Pancreas (tissue), 10 donors: Measurements from ENCODE around the gene NPHP4. TPM values are rescaled to one million over a fixed set of nuclear protein-coding genes. Genes with fewer than 3 reads are reported as not detected.

Experiments
- ATAC-seq, 4 donors: fragments of 200-7000 bp; cut with Tn5 transposase; one replicate each; pipeline versions ENCODE4 v1.8.0 to v1.9.1; 2020; ENCODE audit warnings: mild to moderate bottlenecking in 4 of 4, moderate library complexity in 4 of 4
- DNase-seq, 6 donors: peaks; one replicate each; pipeline ENCODE4 v3.0.0-alpha.2; 2020
- FAIRE-seq: peaks from 2 replicates; lab custom pipeline; 2012; peaks lifted over from hg19 to GRCh38; lab: Jason Lieb, UNC
- H3K27ac ChIP-seq, 4 donors: fragments of 200-600 bp; sonication (generic); 1 replicate in 3 of 4; 2 replicates in 1 of 4; pipeline versions ENCODE4 v1.5.0 to v1.8.0; 2020
- H3K27me3 ChIP-seq, 4 donors: fragments of 200-600 bp; one replicate each; pipeline ENCODE4 v1.8.0; 2021
- H3K36me3 ChIP-seq, 3 donors: fragments of 200-600 bp; sonication (generic) in 1 of 3; one replicate each; pipeline versions ENCODE4 v1.5.0 to v1.8.0; 2020 to 2021
- H3K4me1 ChIP-seq, 3 donors: fragments of 200-600 bp; one replicate each; pipeline ENCODE4 v1.8.0; 2021
- H3K4me3 ChIP-seq, 4 donors: fragments of 200-600 bp; sonication (generic) in 2 of 4; one replicate each; pipeline versions ENCODE4 v1.5.0 to v1.8.0; 2020 to 2021
- H3K9me3 ChIP-seq, 4 donors: fragments of 200-600 bp; one replicate each; pipeline ENCODE4 v1.8.0; 2021
- CTCF ChIP-seq, 4 donors: fragments of 200-600 bp; sonication (generic) in 3 of 4; IDR thresholded peaks; one replicate each; pipeline versions ENCODE4 v1.5.0 to v1.8.0; 2021; ENCODE audit warnings: antibody characterized with exemption in 4 of 4
- WGBS, 2 donors: extraction: QIAGEN DNeasy Blood & Tissue Kit; methylation state at CpG; one replicate each; pipeline ENCODE4 v1.1.7; 2013; 5-methylcytosine and 5-hydroxymethylcytosine counted together
- intact Hi-C, 3 donors: fragments of 100-400 bp; cut with DNase I; formaldehyde crosslinking; loops; one replicate each; pipeline versions ENCODE4 v1.11.1 to v1.14.2; 2022
- polyA plus RNA-seq, 2 donors: library from polyadenylated mRNA; stranded (reverse); fragments of 200-250 nt; gene quantifications; one replicate each; pipeline ENCODE4 v1.2.3, GENCODE V29; 2013
- total RNA-seq, 6 donors: library from RNA; stranded (reverse); fragmentation: NEBNext Ultra II Directional in 4 of 6; extraction: Animal tissue kit (Norgen Biotek cat#: 25700) in 4 of 6; gene quantifications; one replicate each; pipeline versions ENCODE4 v1.2.1 to v1.2.4, GENCODE V29; 2021 to 2023
- donor health status: healthy with polysubstance abuse.
- donor health status: DM: no; HTN: no; CAD: no; lungs with moderate emphysema.
- donor health status: DM: no; HTN: no; CAD: no.
- donor health status: control.
- donor health status: control.
- donor health status: Bipolar disorder and iron deficiency.
- donor health status: DM: yes; HTN: yes; CAD: no.
- donor health status: DM: no; HTN: no; CAD: no.
- donor health status: DM: no; HTN: no; CAD: no.
- donor health status: DM: yes; HTN: yes; CAD: no.

The NPHP4 gene
- total and polyA plus RNA-seq, 8 donors: 4.0 to 9.7 (median 5.7) TPM

GRCh38 chr1:5836776-5837440, 155.3 kb downstream of the NPHP4 start:
- H3K4me3 ChIP-seq: no peak overlapping the region
- WGBS, 2 donors: 30 to 33% methylated on average over 14 to 17 of the region's 17 CpGs
- no peak for TF ChIP-seq CTCF (IDR thresholded peaks at IDR 0.05)
- no peaks in the 10 kb centered on the region for H3K4me1 ChIP-seq
- H3K36me3 ChIP-seq: no peaks in the 10 kb centered on the region
- no peaks in the 10 kb centered on the region for H3K27me3 ChIP-seq
- H3K27ac ChIP-seq: no peak overlapping the region
- DNase-seq (no peak), FAIRE-seq (no peak), ATAC-seq (no peak)
- intact Hi-C loops: no loop called here
- H3K9me3 ChIP-seq: no peaks in the 10 kb centered on the region

- Histone ChIP-seq H3K4me3 (no peak overlapping the region), H3K27ac (no peak overlapping the region), H3K4me1 (peaks cover 0 to 3% (median 0%) of the 10 kb centered on the region in 3 donors), H3K27me3 (no peaks in the 10 kb centered on the region), H3K36me3 (no peaks in the 10 kb centered on the region), H3K9me3 (no peaks in the 10 kb centered on the region)
- no peak for TF ChIP-seq CTCF (IDR thresholded peaks at IDR 0.05)
- peak in 1 of 6 donors; percentile 24 for DNase-seq
- FAIRE-seq: no peak
- intact Hi-C loops: no loop called here
- ATAC-seq: no peak
- 57 to 59% methylated on average over 8 of the region's 8 CpGs for WGBS, 2 donors
Observed at GRCh38 chr1:5835179-5835562, 157.1 kb downstream of the NPHP4 start.

GRCh38 chr1:5834477-5835178, 157.6 kb downstream of the NPHP4 start:
- Histone ChIP-seq H3K9me3 (no peaks in the 10 kb centered on the region), H3K36me3 (no peaks in the 10 kb centered on the region), H3K27me3 (no peaks in the 10 kb centered on the region), H3K27ac (no peak overlapping the region), H3K4me1 (peaks cover 0 to 3% (median 0%) of the 10 kb centered on the region in 3 donors), H3K4me3 (no peak overlapping the region)
- FAIRE-seq: no peak
- peak in 1 of 6 donors; percentile 37 for DNase-seq
- TF ChIP-seq CTCF (IDR thresholded peaks at IDR 0.05): no peak
- intact Hi-C loops: no loop called here
- WGBS, 2 donors: 62 to 70% methylated on average over 32 of the region's 32 CpGs
- no peak for ATAC-seq

- FAIRE-seq: no peak
Observed at GRCh38 chr1:5833911-5834310, 158.3 kb downstream of the NPHP4 start.

More at GRCh38 chr1:5833911-5834310, 158.3 kb downstream of the NPHP4 start:
- no peak for TF ChIP-seq CTCF (IDR thresholded peaks at IDR 0.05)
- intact Hi-C loops: no loop called here
- Histone ChIP-seq H3K27ac (no peak overlapping the region), H3K4me3 (no peak overlapping the region), H3K36me3 (no peaks in the 10 kb centered on the region), H3K4me1 (peaks cover 0 to 3% (median 0%) of the 10 kb centered on the region in 3 donors), H3K9me3 (no peaks in the 10 kb centered on the region), H3K27me3 (no peaks in the 10 kb centered on the region)
- WGBS, 2 donors: 67 to 77% methylated on average over 13 to 14 of the region's 14 CpGs
- ATAC-seq: no peak
- peak in 1 of 6 donors; percentile 55 for DNase-seq
